GM12873 (cell line): ENCODE data around the gene NUP210.

Source experiments
- CTCF ChIP-seq: IDR thresholded peaks from 2 replicates; pipeline ENCODE4 v1.5.1; 2012; ENCODE audit warnings: low read depth, mild to moderate bottlenecking, moderate library complexity, low read length, control low read depth; ENCODE audit not compliant: insufficient read depth; ENCODE audit errors: missing control alignments

The NUP210 gene

GRCh38 chr3:13407475-13407874, 12.6 kb downstream of the NUP210 start:
- no peak for TF ChIP-seq CTCF

- TF ChIP-seq CTCF, result no peak
These were observed 13.9 kb downstream of the NUP210 start for GRCh38 chr3:13406190-13406589.

GRCh38 chr3:13405614-13406013, 14.5 kb downstream of the NUP210 start:
- TF ChIP-seq CTCF, result no peak

GRCh38 chr3:13404626-13405452, 15.3 kb downstream of the NUP210 start:
- TF ChIP-seq CTCF, result no peak

GRCh38 chr3:13403847-13404246, 16.3 kb downstream of the NUP210 start:
- TF ChIP-seq CTCF, result no peak

- no peak for TF ChIP-seq CTCF
These were observed 16.8 kb downstream of the NUP210 start for GRCh38 chr3:13403213-13403819.

GRCh38 chr3:13401149-13401548, 19.0 kb downstream of the NUP210 start:
- TF ChIP-seq CTCF, result no peak
